HepG2 (cell line): Measurements from ENCODE around the gene MED9. TPM values are rescaled to one million over a fixed set of nuclear protein-coding genes. Genes with fewer than 3 reads are reported as not detected.
A peak's percentile ranks its signal among the peaks of the same experiment; 100 is the strongest.

ENCODE experiments used
- ATAC-seq: fragments of 200-7000 bp; cut with Tn5 transposase; 3 replicates; pipeline ENCODE4 v1.9.1; 2020; ENCODE audit warnings: mild to moderate bottlenecking, moderate library complexity
- BruUV-seq: library from RNA; stranded (reverse); fragments of 400-500 nt; replicated peaks from 2 replicates; lab custom pipeline; 2021; lab: Mats Ljungman, UMichigan
- CTCF ChIA-PET: fragments of 300-600 bp; formaldehyde crosslinking; extraction: SDS; loops from one replicate; lab custom pipeline; 2021; ENCODE audit warnings: low total read pairs, inconsistent platforms, low intra/inter-chr PET ratio; lab: Yijun Ruan, JAX
- POLR2A ChIA-PET: fragments of 350-600 bp; sonication (Branson Sonifier 250); formaldehyde crosslinking; loops from one replicate; lab custom pipeline; 2020; ENCODE audit warnings: antibody characterized with exemption, inconsistent platforms; lab: Yijun Ruan, JAX
- DNase-seq: peaks from one replicate; pipeline ENCODE4 v3.0.0-alpha.2; 2015; ENCODE audit warnings: low spot score
- FAIRE-seq: peaks from 3 replicates; lab custom pipeline; 2011; peaks lifted over from hg19 to GRCh38; lab: Jason Lieb, UNC
- H2AFZ ChIP-seq: one replicate; pipeline ENCODE4 v1.6.1; 2011; ENCODE audit warnings: low read length, inconsistent platforms
- H3K27ac ChIP-seq: fragments of 300-600 bp; 3 replicates; pipeline ENCODE4 v1.8.0; 2011; ENCODE audit warnings: mixed run types, mild to moderate bottlenecking, mixed read lengths, low read length, inconsistent platforms; ENCODE audit not compliant: insufficient read depth; ENCODE audit errors: extremely low read length
- H3K27me3 ChIP-seq, 2 experiments: fragments of 200-600 bp in 1 of 2; 2 replicates in 1 of 2; 3 replicates in 1 of 2; pipeline versions ENCODE4 v1.6.0 to v1.8.0; 2011; ENCODE audit warnings: low read length in 2 of 2, mild to moderate bottlenecking in 2 of 2, moderate library complexity in 2 of 2, inconsistent platforms in 1 of 2; ENCODE audit not compliant: insufficient read depth in 2 of 2, control insufficient read depth in 1 of 2
- H3K36me3 ChIP-seq, 2 experiments: fragments of 200-600 bp in 1 of 2; replicated peaks in 1 of 2; 2 replicates in 1 of 2; 3 replicates in 1 of 2; pipeline versions ENCODE4 v1.5.1 to v1.8.0; 2011; ENCODE audit warnings: low read length in 2 of 2, inconsistent platforms in 1 of 2; ENCODE audit not compliant: insufficient read depth in 2 of 2, control insufficient read depth in 1 of 2
- H3K4me1 ChIP-seq: 2 replicates; pipeline ENCODE4 v1.5.1; 2012; ENCODE audit warnings: low read length, inconsistent platforms; ENCODE audit not compliant: insufficient read depth
- H3K4me2 ChIP-seq: 2 replicates; pipeline ENCODE4 v1.6.0; 2011; ENCODE audit warnings: low read depth, low read length, inconsistent platforms
- H3K4me3 ChIP-seq, 3 experiments: fragments of 200-600 bp in 1 of 3; sonication (generic), shearing (Covaris generic) in 1 of 3; replicated peaks in 1 of 3; 2 replicates each; pipeline ENCODE4 v1.5.1; 2011 to 2016; ENCODE audit warnings: low read length in 3 of 3, inconsistent platforms in 2 of 3, low read depth in 2 of 3, mild to moderate bottlenecking in 2 of 3, control low read depth in 1 of 3, mixed read lengths in 1 of 3; ENCODE audit not compliant: insufficient read depth in 1 of 3
- H3K79me2 ChIP-seq: one replicate; pipeline ENCODE4 v1.6.1; 2011; ENCODE audit warnings: low read length, inconsistent platforms; ENCODE audit not compliant: insufficient read depth
- H3K9ac ChIP-seq: 2 replicates; pipeline ENCODE4 v1.6.0; 2011; ENCODE audit warnings: mild to moderate bottlenecking, low read depth, low read length, inconsistent platforms; ENCODE audit not compliant: insufficient read depth
- H3K9me3 ChIP-seq: 2 replicates; pipeline ENCODE4 v1.5.1; 2012; ENCODE audit warnings: mild to moderate bottlenecking, low read length
- H4K20me1 ChIP-seq: 2 replicates; pipeline ENCODE4 v1.6.0; 2011; ENCODE audit warnings: inconsistent platforms, mild to moderate bottlenecking, low read length, moderate library complexity; ENCODE audit not compliant: insufficient read depth
- CBX5 ChIP-seq: sonication (generic); formaldehyde crosslinking; IDR thresholded peaks from 2 replicates; pipeline ENCODE4 v1.4.0; 2020; ENCODE audit warnings: missing genetic modification reagents, borderline replicate concordance
- CEBPG ChIP-seq: IDR thresholded peaks from 2 replicates; pipeline ENCODE4 v1.6.1; 2016
- CTCF ChIP-seq: sonication (generic); formaldehyde crosslinking; IDR thresholded peaks from 2 replicates; pipeline ENCODE4 v1.5.0; 2020; ENCODE audit warnings: mild to moderate bottlenecking, missing genetic modification reagents, moderate library complexity
- ETS1 ChIP-seq: sonication (generic); formaldehyde crosslinking; IDR thresholded peaks from 2 replicates; pipeline ENCODE4 v1.4.0; 2020; ENCODE audit warnings: missing genetic modification reagents
- GATAD2A ChIP-seq: IDR thresholded peaks from 2 replicates; pipeline ENCODE4 v1.6.1; 2016
- HDAC2 ChIP-seq: sonication (generic); formaldehyde crosslinking; IDR thresholded peaks from 2 replicates; pipeline ENCODE4 v1.4.0; 2020; ENCODE audit warnings: missing genetic modification reagents
- NFYC ChIP-seq: IDR thresholded peaks from 2 replicates; pipeline ENCODE4 v1.6.1; 2016; ENCODE audit warnings: missing genetic modification reagents, missing compliant biosample characterization
- NR2F6 ChIP-seq, 2 experiments: IDR thresholded peaks; 2 replicates each; pipeline ENCODE4 v1.6.1; 2016; ENCODE audit warnings: antibody characterized with exemption in 1 of 2, mild to moderate bottlenecking in 1 of 2
- SALL1 ChIP-seq: sonication (generic); formaldehyde crosslinking; IDR thresholded peaks from 2 replicates; pipeline ENCODE4 v1.8.0; 2022; ENCODE audit warnings: mild to moderate bottlenecking, missing genetic modification reagents
- SAP130 ChIP-seq: IDR thresholded peaks from 2 replicates; pipeline ENCODE4 v1.6.1; 2016; ENCODE audit warnings: low read depth
- SMC3 ChIP-seq: IDR thresholded peaks from 2 replicates; pipeline ENCODE4 v1.6.1; 2011; ENCODE audit warnings: low read length, improper control_type of control experiment
- ZFP36L2 ChIP-seq: sonication (generic); formaldehyde crosslinking; IDR thresholded peaks from 2 replicates; pipeline ENCODE4 v1.4.0; 2020; ENCODE audit warnings: missing genetic modification reagents
- ZNF12 ChIP-seq: sonication (generic); formaldehyde crosslinking; IDR thresholded peaks from 2 replicates; pipeline ENCODE4 v1.5.0; 2020; ENCODE audit warnings: missing genetic modification reagents
- ZNF124 ChIP-seq: sonication (generic); formaldehyde crosslinking; IDR thresholded peaks from 2 replicates; pipeline ENCODE4 v1.4.0; 2020; ENCODE audit warnings: missing genetic modification reagents
- ZNF253 ChIP-seq: sonication (generic); formaldehyde crosslinking; IDR thresholded peaks from 2 replicates; pipeline ENCODE4 v1.8.0; 2022; ENCODE audit warnings: mild to moderate bottlenecking, missing genetic modification reagents, borderline replicate concordance
- ZNF644 ChIP-seq: IDR thresholded peaks from 2 replicates; pipeline ENCODE4 v1.6.1; 2016; ENCODE audit warnings: low read depth
- ZNF687 ChIP-seq: sonication (generic); formaldehyde crosslinking; IDR thresholded peaks from 2 replicates; pipeline ENCODE4 v1.5.1; 2020; ENCODE audit warnings: mild to moderate bottlenecking, missing genetic modification reagents, moderate library complexity
- WGBS: methylation state at CpG from one replicate; pipeline ENCODE4 v1.1.6; 2017; ENCODE audit warnings: low lambda C conversion rate; 5-methylcytosine and 5-hydroxymethylcytosine counted together
- in situ Hi-C: cut with HindIII; loops from 2 replicates; pipeline ENCODE4 v1.10.0; 2017; ENCODE audit warnings: low pct_unique_long_range_greater_than_20kb; ENCODE audit not compliant: extremely low pct_ligation_motif_present
- intact Hi-C: fragments of 100-400 bp; cut with micrococcal nuclease; formaldehyde crosslinking; loops from one replicate; pipeline ENCODE4 v1.10.0; 2022; ENCODE audit not compliant: unreplicated experiment
- polyA plus RNA-seq, 8 experiments: library from polyadenylated mRNA; depleted of rRNA in 3 of 8; stranded (reverse) in 7 of 8; unstranded in 1 of 8; fragments of >200 nt; fragmentation: Illumina TruSeq in 4 of 8; extraction: Trizol in 4 of 8; gene quantifications; 2 replicates each; pipeline versions ENCODE4 v1.2.1 to v1.2.3, GENCODE V29; 2011 to 2016; ENCODE audit warnings: low read depth in 4 of 8, missing spikeins in 1 of 8, mixed read lengths in 1 of 8; ENCODE audit not compliant: insufficient read depth in 1 of 8
- total RNA-seq, 5 experiments: library from RNA; depleted of rRNA; stranded (reverse); fragments of >200 nt; fragmentation: Illumina TruSeq; extraction: Trizol; gene quantifications; 2 replicates each; pipeline ENCODE4 v1.2.3, GENCODE V29; 2016; ENCODE audit warnings: low read depth in 1 of 5

The MED9 gene
- total and polyA plus RNA-seq, 2 of the 13 experiments (the other 11 are each of a cell fraction or from before 2014, with no cell fraction given) = 11.9 to 15.1 TPM

GRCh38 chr17:17431605-17432004 lies 45.2 kb upstream of the MED9 start (continued):
- TF ChIP-seq ZNF687 (CRISPR knock-in tag) (peak; percentile 15; the same call in 1 of the 2 replicates), ZNF253 (CRISPR knock-in tag) (no peak), SAP130 (CRISPR knock-in tag) (peak; percentile 11; the same call in 1 of the 2 replicates), ZFP36L2 (CRISPR knock-in tag) (no peak), ETS1 (CRISPR knock-in tag) (no peak), ZNF124 (CRISPR knock-in tag) (no peak)

GRCh38 chr17:17433000-17433703 lies 43.6 kb upstream of the MED9 start:
- peaks cover 75% of the 10 kb centered on the region for H3K4me1 ChIP-seq
- WGBS = 19% methylated on average over 6 of the region's 6 CpGs
- H3K27me3 ChIP-seq = no peaks in the 10 kb centered on the region
- POLR2A ChIA-PET = interaction anchor here (1.2 to 3.1 kb wide), 3 partner anchors 8 to 63 kb away, joined by 3 to 33 read pairs (median 4); partner anchors contain the start of gene RASD1
- intact Hi-C loops = no loop called here
- no peak overlapping the region for H3K4me3 ChIP-seq
- CTCF ChIA-PET = no interaction called here
- no peak overlapping the region for H2AFZ ChIP-seq
- DNase-seq (peak; percentile 67), FAIRE-seq (peak; percentile 12), ATAC-seq (peak; percentile 86)
- H3K4me2 ChIP-seq = no peak overlapping the region; the same call in 1 of the 2 replicates
- no peaks in the 10 kb centered on the region for H3K36me3 ChIP-seq
- no peak overlapping the region for H3K9ac ChIP-seq
- no peaks in the 10 kb centered on the region for H4K20me1 ChIP-seq
- in situ Hi-C loops = no loop called here
- H3K79me2 ChIP-seq = no peaks in the 10 kb centered on the region
- H3K27ac ChIP-seq = no peak overlapping the region
- no TSS peak for BruUV-seq
- H3K9me3 ChIP-seq = no peaks in the 10 kb centered on the region
- TF ChIP-seq ZNF644 (CRISPR knock-in tag) (peak; percentile 77), CEBPG (CRISPR knock-in tag) (peak; percentile 90), SALL1 (CRISPR knock-in tag) (no peak), NR2F6 (IDR thresholded peaks at IDR 0.05) (no peak), NR2F6 (CRISPR knock-in tag; IDR thresholded peaks at IDR 0.05) (peak; percentile 53; the same call in 1 of the 2 replicates), GATAD2A (CRISPR knock-in tag) (peak; percentile 71), CBX5 (CRISPR knock-in tag) (peak; percentile 59; the same call in 1 of the 2 replicates), NFYC (no peak), ZNF12 (peak; percentile 47; the same call in 1 of the 2 replicates), HDAC2 (CRISPR knock-in tag) (peak; percentile 27; the same call in 1 of the 2 replicates), CTCF (CRISPR knock-in tag) (peak; percentile 31; the same call in 1 of the 2 replicates), SMC3 (peak; percentile 39; the same call in 1 of the 2 replicates)
